Peyer's patch (tissue), 4 donors: ENCODE results near the gene MED6. TPM values are rescaled to one million over a fixed set of nuclear protein-coding genes. Genes with fewer than 3 reads are reported as not detected.

Experiments
- DNase-seq, 3 donors: peaks; one replicate each; pipeline ENCODE4 v3.0.0-alpha.2; 2017 to 2019
- H3K27ac ChIP-seq, 4 donors: fragments of 200-600 bp; sonication (generic); one replicate each; pipeline ENCODE4 v1.5.1; 2016 to 2019
- H3K27me3 ChIP-seq, 2 donors: fragments of 200-600 bp; sonication (generic); one replicate each; pipeline ENCODE4 v1.5.1; 2019
- H3K36me3 ChIP-seq, 3 donors: fragments of 200-600 bp; sonication (generic); one replicate each; pipeline ENCODE4 v1.5.1; 2016 to 2019
- H3K4me1 ChIP-seq, 4 donors: fragments of 200-600 bp; sonication (generic); one replicate each; pipeline ENCODE4 v1.5.1; 2016 to 2019
- H3K4me3 ChIP-seq, 4 donors: fragments of 200-600 bp; sonication (generic); 1 replicate in 3 of 4; 2 replicates in 1 of 4; pipeline ENCODE4 v1.5.1; 2016 to 2019; ENCODE audit warnings: mild to moderate bottlenecking in 1 of 4
- H3K9me3 ChIP-seq, 4 donors: fragments of 200-600 bp; sonication (generic); one replicate each; pipeline ENCODE4 v1.5.1; 2016 to 2019; ENCODE audit warnings: mild to moderate bottlenecking in 1 of 4
- CTCF ChIP-seq, 6 experiments: fragments of 450-650 bp in 4 of 6; fragments of 200-600 bp in 2 of 6; sonication (generic) in 1 of 6; IDR thresholded peaks; one replicate each; pipeline ENCODE4 v1.5.1; 2017 to 2019; ENCODE audit warnings: antibody characterized with exemption in 6 of 6, mild to moderate bottlenecking in 3 of 6, moderate library complexity in 1 of 6
- POLR2A ChIP-seq, 2 donors: fragments of 450-650 bp; IDR thresholded peaks; one replicate each; pipeline ENCODE4 v1.5.1; 2017; ENCODE audit warnings: antibody characterized with exemption in 2 of 2, mild to moderate bottlenecking in 2 of 2, moderate library complexity in 2 of 2
- total RNA-seq, 4 donors: library from RNA; depleted of rRNA; stranded (reverse); fragments of >200 nt; gene quantifications; one replicate each; pipeline ENCODE4 v1.1.0, GENCODE V29; 2016

MED6 gene
- total RNA-seq, 4 donors from 2014 or later = 26.0 to 42.1 (median 28.1) TPM

- Histone ChIP-seq H3K9me3 (no peaks in the 10 kb centered on the region), H3K4me1 (no peaks in the 10 kb centered on the region), H3K27me3 (no peaks in the 10 kb centered on the region), H3K27ac (no peak overlapping the region), H3K36me3 (no peaks in the 10 kb centered on the region), H3K4me3 (no peak overlapping the region)
- DNase-seq = no peak
- no peak for TF ChIP-seq POLR2A (IDR thresholded peaks at IDR 0.05)
- TF ChIP-seq CTCF (IDR thresholded peaks at IDR 0.05) = no peak
Observed at GRCh38 chr14:70618314-70618713, 17.9 kb upstream of the MED6 start.

- H3K27me3 ChIP-seq = no peaks in the 10 kb centered on the region
- H3K4me3 ChIP-seq = no peak overlapping the region
- no peaks in the 10 kb centered on the region for H3K4me1 ChIP-seq
- TF ChIP-seq CTCF (IDR thresholded peaks at IDR 0.05) = no peak
- TF ChIP-seq POLR2A (IDR thresholded peaks at IDR 0.05) = no peak
- H3K9me3 ChIP-seq = no peaks in the 10 kb centered on the region
- H3K36me3 ChIP-seq = no peaks in the 10 kb centered on the region
- H3K27ac ChIP-seq = no peak overlapping the region
- no peak for DNase-seq
Observed at GRCh38 chr14:70616646-70617045, 16.2 kb upstream of the MED6 start.

GRCh38 chr14:70611216-70611615 is 10.8 kb upstream of the MED6 start:
- no peaks in the 10 kb centered on the region for H3K27me3 ChIP-seq
- H3K36me3 ChIP-seq = no peaks in the 10 kb centered on the region
- DNase-seq = no peak
- TF ChIP-seq POLR2A (IDR thresholded peaks at IDR 0.05) = no peak
- no peak for TF ChIP-seq CTCF (IDR thresholded peaks at IDR 0.05)
- no peak overlapping the region for H3K27ac ChIP-seq
- H3K9me3 ChIP-seq = no peaks in the 10 kb centered on the region
- H3K4me3 ChIP-seq = no peak overlapping the region
- H3K4me1 ChIP-seq = no peaks in the 10 kb centered on the region

- TF ChIP-seq POLR2A (IDR thresholded peaks at IDR 0.05) = no peak
- TF ChIP-seq CTCF (IDR thresholded peaks at IDR 0.05) = no peak
- Histone ChIP-seq H3K9me3 (no peaks in the 10 kb centered on the region), H3K27ac (no peak overlapping the region), H3K4me1 (peaks cover 0 to 10% (median 8%) of the 10 kb centered on the region in 4 donors), H3K36me3 (peaks cover 0 to 2% (median 0%) of the 10 kb centered on the region in 3 donors), H3K27me3 (no peaks in the 10 kb centered on the region), H3K4me3 (no peak overlapping the region)
- no peak for DNase-seq
Observed at GRCh38 chr14:70602254-70602653, 1.8 kb upstream of the MED6 start.

- Histone ChIP-seq H3K27me3 (no peaks in the 10 kb centered on the region), H3K4me1 (peaks cover 0 to 10% (median 8%) of the 10 kb centered on the region in 4 donors), H3K27ac (peak overlapping the region in 2 of 4 donors; percentile 60 to 72), H3K9me3 (no peaks in the 10 kb centered on the region), H3K36me3 (peaks cover 0 to 13% (median 0%) of the 10 kb centered on the region in 3 donors), H3K4me3 (peak overlapping the region; percentile 61 to 75 (median 67))
- TF ChIP-seq POLR2A (IDR thresholded peaks at IDR 0.05) = no peak
- no peak for DNase-seq
Observed at GRCh38 chr14:70601162-70601561, 707 bp upstream of the MED6 start.

GRCh38 chr14:70599345-70599744 is 1.1 kb downstream of the MED6 start:
- DNase-seq = no peak
- Histone ChIP-seq H3K4me1 (peaks cover 0 to 10% (median 8%) of the 10 kb centered on the region in 4 donors), H3K36me3 (peaks cover 0 to 31% (median 0%) of the 10 kb centered on the region in 3 donors), H3K27ac (no peak overlapping the region), H3K27me3 (no peaks in the 10 kb centered on the region), H3K4me3 (peak overlapping the region in 3 of 4 donors; percentile 61 to 75 (median 70)), H3K9me3 (no peaks in the 10 kb centered on the region)
- TF ChIP-seq POLR2A (IDR thresholded peaks at IDR 0.05) = no peak

- no peak overlapping the region for H3K4me3 ChIP-seq
- H3K27ac ChIP-seq = no peak overlapping the region
- H3K27me3 ChIP-seq = no peaks in the 10 kb centered on the region
- peaks cover 0 to 10% (median 8%) of the 10 kb centered on the region in 4 donors for H3K4me1 ChIP-seq
- TF ChIP-seq CTCF (IDR thresholded peaks at IDR 0.05) (no peak), POLR2A (IDR thresholded peaks at IDR 0.05) (no peak)
- peaks cover 0 to 47% (median 0%) of the 10 kb centered on the region in 3 donors for H3K36me3 ChIP-seq
- no peak for DNase-seq
- H3K9me3 ChIP-seq = no peaks in the 10 kb centered on the region
Observed at GRCh38 chr14:70597731-70598130, 2.7 kb downstream of the MED6 start.
